ENCODE results near the gene LRRC8E. TPM values are rescaled to one million over a fixed set of nuclear protein-coding genes. Genes with fewer than 3 reads are reported as not detected.

LRRC8E gene
- total RNA-seq, result 1.8 TPM
- long read RNA-seq, partial matches to known transcripts, result 0 of 3 reads
- long read RNA-seq, other reads (novel, unspliced or antisense), result 3 of 3 reads

DNA sequence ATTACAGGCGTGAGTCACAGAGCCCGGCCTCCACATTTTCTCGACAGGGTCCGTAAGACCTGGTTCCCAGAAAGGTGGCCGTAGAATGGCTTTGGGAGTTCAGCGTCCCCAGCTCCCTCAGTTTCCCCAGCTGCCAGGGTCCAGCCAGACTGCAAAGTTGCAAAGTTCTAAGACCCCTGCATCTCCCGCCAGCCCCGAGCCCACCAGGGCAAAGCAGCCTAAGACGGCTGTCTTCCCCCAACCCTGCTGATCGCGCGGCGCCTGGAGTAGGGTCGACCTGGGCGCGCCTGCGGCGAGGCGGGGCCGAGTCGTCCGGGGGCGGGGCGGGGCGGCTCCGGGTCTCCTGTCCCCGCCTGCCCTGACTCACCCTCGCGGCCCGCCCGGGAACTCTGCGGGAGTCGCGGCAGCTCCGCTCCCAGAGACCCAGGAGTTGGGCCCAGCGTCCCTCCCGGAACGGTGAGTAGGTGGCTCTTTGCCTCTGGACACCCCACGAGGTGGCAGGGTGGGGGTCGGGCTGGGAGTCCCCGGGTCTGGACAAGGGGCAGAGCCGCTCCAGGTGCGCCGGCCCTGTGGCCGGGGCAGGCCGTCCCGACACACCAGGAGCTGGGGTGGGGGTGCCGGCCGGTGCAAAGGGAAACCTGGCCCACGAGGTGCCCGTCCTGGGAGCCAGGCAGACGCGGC lies at the start of gene LRRC8E:
LRRC8E (plus strand) TSS at position 366 of the 681 bp plus-strand sequence. CDS start 7,094 bp downstream, outside the sequence.
- no peak for DNase-seq (ENCODE audit: low spot score)

DNA sequence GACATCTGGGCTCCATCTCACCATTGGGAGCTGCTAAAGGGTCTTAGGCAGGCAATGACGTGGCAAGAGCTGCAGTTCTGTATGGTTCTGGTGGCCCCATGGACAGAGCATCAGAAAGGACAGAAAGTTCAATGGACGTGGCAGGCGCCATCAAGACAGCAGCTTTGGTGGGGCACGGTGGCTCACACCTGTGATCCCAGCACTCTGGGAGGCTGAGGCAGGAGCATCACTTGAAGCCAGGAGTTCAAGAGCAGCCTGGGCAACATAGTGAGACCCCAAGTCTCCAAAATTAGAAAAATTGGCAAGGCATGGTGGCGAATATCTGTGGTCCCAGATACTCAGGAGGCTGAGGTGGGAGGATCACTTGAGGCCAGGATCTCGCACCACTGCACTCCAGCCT lies 48.8 kb upstream of the LRRC8E start:
- DNase-seq (ENCODE audit: low spot score), result no peak

DNA sequence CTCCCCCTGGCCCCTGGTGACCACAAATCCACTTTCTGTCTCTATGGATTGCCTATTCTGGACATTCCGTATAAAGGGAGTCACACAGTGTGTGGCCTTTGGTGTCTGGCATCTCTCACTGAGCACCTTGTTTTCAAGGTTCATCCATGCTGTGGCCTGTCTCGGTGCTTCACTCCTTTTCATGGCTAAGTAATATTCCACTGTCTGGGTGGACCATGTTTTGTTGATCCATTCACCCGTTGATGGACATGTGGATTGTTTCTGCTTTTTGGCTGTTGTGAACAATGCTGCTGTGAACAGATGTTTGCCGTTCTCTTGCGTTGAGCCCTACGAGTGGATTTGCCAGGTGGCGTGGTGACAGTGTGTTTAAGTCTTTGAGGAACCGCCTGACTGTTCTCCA lies 47.7 kb upstream of the LRRC8E start:
- DNase-seq (ENCODE audit: low spot score), result no peak

DNA sequence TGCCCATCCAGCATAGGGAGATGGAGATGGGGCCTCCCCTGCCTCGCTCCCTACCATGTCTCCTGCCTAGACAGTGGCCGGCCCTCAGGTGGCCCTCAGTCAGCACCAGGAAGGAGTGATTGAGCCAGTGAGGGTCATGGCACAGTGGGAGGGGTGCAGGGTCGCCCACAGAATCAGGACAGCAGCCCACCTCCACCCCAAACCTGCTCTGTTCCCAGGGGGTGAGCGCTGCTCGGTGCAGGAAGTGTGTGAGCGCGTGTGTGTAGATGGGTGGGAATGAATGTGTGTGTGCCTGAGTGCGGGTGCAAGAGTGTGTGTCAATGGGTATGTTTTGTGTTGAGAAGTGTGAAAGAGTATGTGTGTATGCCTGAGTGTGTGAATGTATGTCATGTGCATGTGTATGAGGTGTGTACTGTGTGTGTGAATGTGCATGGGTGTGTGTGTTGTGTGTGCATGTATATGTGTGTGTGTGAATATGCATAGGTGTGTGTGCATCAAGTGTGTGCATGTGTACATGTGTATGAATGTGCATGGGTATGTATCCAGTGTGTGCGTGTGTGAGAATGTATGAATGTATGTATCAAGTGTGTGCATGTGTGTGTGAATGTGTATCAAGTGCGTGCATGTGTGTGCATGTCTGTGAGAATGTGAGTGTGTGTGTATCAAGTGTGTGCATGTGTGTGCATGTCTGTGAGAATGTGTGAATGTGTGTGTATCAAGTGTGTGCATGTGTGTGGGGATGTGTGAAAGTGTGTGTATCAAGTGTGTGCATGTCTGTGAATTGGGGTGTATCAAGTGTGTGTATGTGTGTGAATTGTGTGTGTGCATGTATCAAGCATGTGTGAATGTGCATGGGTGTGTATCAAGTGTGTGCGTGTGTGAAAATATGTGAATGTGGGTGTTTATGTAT lies 46.3 kb upstream of the LRRC8E start:
- DNase-seq (ENCODE audit: low spot score), result no peak

DNA sequence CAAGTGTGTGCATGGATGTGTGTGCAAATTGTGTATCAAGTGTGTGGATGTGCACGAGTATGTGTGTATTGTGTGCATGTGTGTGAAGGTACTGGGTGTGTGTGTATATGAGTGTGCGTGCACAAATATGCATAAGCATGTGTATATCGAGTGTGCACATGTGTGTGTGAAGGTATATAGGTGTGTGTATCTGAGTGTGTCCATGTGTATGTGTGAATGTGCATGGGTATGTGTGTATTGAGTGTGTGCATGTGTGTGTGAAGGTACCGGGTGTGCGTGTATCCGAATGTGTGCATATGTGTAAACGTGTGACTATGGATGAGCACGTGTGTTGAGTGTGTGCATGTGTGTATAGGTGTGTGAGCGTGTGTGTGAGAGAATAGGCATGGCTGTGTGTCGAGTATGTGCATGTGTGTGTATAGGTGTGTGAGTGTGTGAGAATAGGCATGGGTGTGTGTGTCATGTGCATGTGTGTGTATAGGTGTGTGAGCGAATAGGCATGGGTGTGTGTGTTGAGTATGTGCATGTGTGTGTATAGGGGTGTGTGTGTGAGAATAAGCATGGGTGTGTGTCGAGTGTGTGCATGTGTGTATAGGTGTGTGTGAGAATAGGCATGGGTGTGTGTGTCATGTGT lies 45.5 kb upstream of the LRRC8E start:
- no peak for DNase-seq (ENCODE audit: low spot score)

DNA sequence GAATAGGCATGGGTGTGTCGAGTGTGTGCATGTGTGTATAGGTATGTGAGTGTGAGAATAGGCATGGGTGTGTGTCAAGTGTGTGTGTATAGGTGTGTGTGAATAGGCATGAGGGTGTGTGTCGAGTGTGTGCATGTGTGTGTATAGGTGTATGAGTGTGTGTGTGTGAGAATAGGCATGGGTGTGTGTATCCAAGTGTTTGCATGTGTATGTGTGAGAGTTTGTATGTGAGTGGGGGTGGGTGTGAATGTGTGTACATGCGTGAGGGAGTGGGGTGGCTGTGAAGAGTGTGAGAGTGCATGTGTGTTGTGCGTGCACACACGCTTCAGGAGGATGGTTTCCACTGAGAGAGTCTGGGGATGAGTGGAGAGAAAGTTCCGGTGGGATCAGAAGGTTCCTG lies 44.8 kb upstream of the LRRC8E start:
- DNase-seq (ENCODE audit: low spot score), result no peak

DNA sequence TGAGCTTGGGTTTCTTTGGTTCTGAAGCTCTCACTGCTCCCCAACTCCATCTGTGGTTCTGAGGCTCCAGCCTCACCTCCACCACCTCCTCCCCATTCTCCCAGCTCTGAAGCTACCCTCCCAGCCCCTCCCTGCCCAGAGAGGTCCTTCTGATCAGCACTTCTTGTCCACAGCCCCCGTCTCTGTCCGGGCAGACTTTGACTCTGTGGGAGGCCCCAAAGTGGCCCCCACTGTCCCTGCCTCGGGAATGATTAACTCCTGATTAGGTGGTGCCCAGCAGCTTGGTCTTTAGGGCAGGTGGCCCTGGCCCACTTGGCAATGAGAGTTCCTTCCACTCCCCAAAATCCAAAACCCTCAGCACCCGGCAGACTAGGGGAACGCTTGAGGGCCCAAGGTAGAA lies 43.9 kb upstream of the LRRC8E start:
- DNase-seq (ENCODE audit: low spot score), result no peak

DNA sequence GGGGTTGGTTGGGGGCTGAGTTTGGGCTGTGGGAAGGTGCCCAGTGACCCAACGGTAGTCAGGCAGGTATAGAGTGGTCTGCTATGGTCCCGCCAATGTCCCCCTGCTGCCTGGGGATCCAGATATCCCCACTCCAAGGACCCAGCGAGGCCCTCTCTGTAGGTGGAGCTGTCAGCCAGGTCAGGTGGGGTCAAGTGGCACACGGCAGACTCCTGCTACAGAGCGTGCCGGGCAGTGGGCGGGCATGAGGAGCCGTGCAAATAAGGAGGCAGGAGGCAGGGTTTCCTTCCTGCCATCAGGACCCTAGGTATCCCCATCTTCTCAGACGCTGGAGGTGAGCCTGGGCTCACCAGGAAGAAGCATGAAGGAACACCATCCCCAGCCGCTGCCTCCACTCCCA lies 43.4 kb upstream of the LRRC8E start:
- DNase-seq (ENCODE audit: low spot score), result no peak

DNA sequence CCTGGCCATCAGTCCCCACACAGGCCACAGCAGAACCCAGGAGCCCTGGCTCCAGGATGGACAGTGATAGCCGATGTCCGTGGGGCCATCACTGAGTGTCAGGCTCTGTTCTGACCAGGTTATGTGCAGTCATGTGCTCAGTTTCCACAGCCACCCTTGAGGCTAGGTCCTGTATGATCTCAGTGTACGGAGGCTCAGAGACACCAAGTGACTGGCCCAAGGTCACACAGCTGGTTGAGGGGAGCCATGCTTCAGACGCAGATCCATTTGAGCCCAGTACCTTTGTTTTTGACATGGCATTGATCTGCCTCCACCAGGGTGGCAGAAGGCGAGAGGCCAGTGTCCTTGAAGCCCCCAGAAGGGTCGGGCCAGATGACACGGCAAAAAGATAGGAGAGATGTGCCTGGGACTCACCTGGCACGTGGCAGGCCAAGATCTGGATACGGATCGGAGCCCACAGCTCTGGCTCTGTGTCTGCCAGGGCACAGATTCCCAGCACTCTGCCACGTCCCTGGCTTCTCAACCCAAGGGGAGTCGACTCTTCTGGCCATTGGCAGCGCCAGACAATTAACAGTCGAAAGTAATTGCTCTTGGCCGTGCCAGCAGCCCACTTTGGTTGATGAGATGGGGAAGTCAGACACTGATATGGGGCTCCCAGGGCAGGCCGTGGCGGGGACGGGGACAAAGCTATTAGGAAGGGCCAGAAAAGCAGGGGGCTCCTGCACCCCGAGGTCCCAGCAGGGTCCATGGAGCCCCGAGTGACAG lies 42.7 kb upstream of the LRRC8E start:
- no peak for DNase-seq (ENCODE audit: low spot score)

DNA sequence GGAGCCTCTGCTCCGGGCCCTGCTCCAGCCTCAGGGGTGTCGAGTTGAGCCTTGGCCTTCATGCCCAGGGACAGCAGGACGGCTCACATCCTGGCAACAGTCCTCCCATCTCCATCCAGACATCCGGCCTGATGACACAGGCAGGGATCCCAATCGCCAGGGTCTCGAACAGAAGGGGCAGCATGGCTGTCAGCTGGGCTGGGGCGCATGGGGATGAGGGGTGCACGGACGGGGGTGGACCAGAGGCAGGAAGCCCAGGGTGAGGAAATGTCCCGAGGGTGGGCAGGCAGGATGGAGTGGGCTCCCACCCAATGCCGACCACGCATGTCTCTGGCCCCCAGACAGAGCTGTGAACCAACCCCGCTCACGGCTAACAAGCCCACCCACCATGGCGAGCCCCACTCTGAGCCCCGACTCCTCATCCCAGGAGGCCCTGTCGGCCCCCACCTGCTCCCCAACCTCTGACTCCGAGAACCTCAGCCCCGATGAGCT lies 42.1 kb upstream of the LRRC8E start:
- no peak for DNase-seq (ENCODE audit: low spot score)

DNA sequence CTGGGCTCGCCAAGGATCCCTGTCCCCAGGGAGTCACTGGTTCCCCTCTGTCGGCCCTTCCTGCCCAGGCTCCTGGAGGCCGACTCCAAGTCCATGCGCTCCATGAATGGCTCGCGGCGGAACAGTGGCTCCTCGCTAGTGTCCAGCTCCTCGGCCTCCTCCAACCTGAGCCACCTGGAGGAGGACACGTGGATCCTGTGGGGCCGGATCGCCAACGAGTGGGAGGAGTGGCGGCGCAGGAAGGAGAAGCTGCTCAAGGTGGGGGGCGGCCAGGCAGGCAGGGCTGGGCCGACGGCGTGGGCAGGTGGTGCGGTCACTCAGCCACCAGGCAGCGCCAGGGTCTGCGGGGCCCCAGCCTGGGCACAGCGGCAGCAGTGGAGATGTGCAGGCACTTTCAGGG lies 40.6 kb upstream of the LRRC8E start:
- DNase-seq (ENCODE audit: low spot score), result no peak

DNA sequence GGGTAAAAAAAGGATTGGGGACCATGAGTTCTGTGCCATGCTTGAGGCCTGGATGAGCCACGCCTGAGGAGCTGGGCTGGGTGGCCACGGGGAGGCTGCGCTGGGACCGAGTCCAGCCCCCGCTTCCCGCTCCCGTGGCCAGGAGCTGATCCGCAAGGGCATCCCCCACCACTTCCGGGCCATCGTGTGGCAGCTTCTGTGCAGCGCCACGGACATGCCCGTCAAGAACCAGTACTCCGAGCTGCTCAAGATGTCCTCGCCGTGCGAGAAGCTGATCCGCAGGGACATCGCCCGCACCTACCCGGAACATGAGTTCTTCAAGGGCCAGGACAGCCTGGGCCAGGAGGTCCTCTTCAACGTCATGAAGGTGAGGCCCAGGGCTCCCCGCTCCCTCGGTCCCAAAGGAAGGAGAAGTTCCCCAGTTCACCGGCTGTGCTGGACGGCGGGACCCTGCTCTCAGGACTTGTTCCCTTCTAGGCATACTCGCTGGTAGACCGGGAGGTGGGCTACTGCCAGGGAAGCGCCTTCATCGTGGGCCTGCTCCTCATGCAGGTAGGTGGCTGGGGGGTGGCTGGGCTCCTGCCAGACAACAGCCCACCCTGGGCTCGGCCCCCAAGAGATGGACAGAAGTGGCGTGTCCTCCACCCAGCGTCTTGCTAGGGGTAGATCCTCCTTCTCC lies 39.4 kb upstream of the LRRC8E start:
- DNase-seq (ENCODE audit: low spot score), result no peak

DNA sequence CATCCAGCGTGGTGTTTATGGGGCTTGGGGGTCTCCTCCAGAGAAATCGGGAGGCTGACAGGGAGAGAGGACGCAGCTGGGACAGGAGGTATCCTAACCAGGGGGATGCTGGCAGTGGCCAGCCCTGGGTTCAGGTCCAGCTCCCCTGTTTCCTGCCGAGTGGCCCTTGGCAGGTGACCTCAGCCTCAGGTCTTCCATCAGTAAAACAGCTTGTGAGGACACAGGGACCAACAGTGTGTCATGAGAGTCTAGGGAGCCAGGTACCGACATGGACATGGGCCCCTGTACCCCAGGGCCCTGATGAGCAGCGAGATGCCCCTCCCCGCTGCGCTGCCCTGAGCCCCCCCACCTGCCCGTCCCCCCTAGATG lies 38.7 kb upstream of the LRRC8E start:
- DNase-seq (ENCODE audit: low spot score), result no peak

DNA sequence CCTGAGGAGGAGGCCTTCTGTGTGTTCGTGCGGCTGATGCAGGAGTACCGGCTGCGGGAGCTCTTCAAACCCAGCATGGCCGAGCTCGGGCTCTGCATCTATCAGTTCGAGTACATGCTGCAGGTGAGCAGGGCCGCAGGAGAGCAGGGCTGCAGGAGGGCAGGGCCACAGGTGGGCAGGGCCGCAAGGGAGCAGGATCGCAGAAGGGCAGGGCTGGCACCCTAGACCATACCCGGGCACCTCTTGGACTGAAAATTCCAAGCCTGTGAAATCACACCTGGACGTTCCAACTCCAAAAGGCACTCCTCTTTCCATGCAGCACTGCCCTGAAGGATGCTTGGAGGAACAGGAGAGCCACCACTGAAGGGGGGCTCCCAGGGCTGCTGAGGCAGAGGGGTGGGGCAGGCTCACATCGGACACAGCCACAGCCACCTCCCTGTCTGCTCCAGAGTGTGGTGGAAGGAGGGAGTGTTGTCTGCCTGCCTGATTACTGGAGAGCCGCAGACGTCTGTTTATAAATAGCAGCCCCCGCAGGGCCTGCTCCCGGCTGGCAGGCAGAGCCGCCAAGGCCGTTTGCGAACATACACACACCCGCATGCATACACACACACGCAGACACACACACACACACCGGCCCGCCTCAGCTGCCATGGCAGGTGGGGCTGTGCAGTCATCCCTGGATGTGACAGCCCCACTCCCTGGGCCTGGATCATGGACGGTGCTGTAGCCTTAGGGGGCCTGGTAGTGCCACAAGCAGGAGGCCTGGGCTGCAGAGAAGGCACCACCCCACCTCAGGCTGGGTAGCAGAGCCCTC lies 38.1 kb upstream of the LRRC8E start:
- DNase-seq (ENCODE audit: low spot score), result no peak

DNA sequence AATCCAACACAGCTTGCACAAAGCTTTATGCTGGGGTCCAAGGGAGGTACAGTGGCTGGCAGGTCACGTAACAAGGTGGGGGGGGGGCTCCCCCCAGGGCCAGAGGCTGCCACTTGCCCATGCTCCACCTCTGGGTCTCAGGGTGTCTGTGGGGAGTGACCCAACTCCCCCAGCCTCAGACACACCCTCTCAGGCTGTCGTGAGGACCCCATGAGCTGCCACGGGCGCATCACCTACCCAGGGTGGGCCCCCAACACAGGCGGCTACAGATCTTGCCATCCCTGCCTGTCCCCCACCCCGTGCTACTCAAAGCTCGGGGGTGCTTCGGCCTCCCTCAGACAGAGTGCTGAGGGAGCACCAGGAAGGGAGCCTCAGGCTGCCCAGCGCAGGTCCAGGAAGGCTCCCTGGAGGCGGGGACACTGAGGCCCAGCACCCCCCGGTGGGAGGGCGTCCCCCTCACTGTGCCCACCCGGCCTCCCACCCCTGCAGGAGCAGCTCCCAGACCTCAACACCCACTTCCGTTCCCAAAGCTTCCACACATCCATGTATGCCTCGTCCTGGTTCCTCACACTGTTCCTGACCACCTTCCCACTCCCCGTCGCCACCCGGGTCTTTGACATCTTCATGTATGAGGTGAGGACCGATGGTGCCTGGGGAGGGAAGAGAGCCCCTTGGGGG lies 37.2 kb upstream of the LRRC8E start:
- DNase-seq (ENCODE audit: low spot score), result no peak

DNA sequence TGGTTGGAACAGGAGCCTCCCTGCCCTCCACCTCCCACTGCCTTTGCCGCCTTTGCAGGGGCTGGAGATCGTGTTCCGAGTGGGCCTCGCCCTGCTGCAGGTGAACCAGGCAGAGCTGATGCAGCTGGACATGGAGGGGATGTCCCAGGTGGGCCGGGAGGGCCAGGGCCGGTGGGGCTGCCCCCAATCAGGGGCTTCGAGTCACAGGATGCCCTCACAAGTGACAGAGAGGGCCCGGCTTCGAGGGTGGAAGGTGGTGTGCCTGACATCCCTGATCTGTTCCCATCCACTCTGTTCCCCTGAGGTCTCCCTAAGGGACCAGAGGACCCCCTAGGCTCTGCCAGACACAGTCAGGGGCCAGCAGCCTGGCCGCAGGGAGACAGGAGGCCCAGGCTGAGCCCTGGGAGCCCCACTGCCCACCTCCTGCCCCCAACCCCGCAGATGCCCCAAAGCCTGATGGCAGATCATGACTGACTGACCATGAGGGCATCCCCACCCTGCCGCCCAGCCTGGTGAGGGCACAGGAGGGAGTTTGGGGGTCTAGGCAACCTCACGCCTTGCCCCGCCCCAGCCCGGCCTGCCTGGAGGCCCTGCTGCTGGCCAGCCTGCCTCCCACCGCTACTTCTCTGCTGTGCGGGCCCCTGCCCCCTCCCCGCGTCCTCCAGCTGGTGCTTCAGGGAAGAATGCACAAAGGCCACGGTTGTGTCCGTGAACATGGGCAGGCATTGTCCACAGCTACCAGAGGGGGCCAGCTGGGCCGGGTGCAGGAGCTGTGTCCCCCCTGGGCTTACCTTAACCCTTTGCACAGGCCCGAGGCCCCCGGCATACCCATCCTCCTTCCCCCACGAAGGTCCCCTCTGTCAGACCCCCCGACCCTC lies 36.4 kb upstream of the LRRC8E start:
- no peak for DNase-seq (ENCODE audit: low spot score)

DNA sequence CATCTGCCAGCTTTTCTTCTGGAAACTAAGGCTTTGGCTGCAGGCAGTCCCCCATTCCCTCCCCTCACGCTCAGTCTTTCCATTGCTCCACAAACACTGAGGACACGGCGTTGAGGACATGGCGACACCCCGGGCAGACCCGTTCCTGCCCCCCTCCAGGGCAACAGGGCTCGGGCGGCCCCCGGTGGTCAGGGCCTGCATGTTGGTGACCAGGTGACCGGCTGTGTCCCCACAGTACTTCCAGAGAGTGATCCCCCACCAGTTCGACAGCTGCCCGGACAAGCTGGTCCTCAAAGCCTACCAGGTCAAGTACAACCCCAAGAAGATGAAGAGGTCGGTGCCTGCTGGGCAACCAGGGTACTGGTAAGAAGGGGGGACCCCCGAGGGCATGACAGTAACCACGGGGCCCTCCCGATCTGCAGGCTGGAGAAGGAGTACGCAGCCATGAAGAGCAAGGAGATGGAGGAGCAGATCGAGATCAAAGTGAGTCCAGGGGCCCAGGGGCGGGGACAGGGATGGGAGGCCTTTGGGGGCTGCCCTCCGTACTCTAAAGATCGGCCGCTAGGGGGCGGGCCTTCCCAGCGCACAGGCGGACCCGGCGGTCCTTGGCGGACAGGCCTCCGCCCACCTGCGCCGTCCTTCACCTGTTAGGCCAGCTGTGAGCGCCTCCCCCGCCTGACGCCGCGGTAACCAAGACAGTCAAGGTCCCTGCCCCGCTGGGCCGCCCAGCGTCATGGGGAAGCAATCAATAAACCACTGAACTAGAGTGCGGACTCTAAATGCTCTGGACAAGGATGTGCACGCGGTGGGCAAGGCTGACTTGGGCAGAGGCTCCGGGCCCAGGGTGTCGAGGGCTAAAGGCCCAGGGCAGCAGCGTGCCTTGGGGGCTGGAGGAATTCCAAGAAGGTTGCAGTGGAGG lies 35.2 kb upstream of the LRRC8E start:
- DNase-seq (ENCODE audit: low spot score), result no peak
